ENCODE data around the gene SHLD1.

Gene SHLD1

DNA sequence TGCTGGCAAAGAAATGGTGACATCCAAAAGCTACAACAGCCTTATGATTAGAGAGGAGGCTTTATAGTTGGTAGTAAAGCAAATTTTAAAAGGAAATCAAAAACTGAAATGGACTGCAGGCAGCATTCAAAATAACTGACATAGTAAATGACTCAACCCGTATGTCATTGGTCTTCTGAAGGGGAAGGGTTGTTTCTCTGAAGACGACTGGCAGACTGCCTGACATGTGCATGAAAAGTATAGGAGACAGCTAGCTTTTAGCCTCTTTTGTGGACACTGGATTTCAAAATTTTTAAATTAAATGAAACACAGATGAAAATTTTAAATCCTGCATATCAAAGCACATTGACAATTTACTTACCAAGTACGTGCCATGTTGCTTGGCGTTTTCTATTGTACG, 109.4 kb downstream of the SHLD1 start:
- no peak for FAIRE-seq

- FAIRE-seq = no peak
These were observed 112.5 kb downstream of the SHLD1 start for GRCh38 chr20:5862703-5863039.

GRCh38 chr20:5863040-5863833, 113.0 kb downstream of the SHLD1 start:
- FAIRE-seq = no peak

GRCh38 chr20:5864428-5864827, 114.2 kb downstream of the SHLD1 start:
- no peak for FAIRE-seq

DNA sequence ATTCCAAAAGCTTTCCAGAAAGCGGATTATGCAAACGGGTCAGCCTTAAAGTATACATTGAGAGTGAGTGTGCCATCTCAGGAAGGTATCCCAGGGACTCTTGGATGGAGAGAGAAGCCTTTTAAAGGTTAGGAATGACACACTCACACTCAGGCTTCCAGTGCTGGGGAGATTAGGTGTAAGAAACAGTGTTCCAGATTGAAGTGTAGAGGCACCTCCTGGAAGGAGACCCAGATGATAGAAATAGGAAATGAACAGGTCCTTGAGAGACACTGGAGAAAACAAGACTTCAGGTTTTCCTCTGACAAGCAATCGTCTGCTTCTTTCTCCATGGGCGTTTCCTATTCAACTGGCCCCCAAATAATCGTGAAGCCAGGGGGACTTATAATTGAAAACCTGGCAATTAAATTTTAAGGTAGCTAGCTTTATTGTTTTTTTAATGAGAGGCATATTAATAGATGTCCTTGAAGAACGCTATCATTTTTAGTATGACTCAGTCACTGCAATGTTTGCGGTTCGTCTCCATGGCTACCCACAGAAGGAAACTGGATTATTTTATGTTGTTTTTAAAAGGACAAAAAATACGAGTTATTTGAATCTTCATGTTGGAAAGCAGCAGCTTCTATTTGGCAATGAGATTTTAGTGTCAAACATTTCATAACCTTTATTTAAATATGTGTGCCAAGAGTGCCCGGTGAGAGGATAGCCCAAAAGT, 114.8 kb downstream of the SHLD1 start:
- no peak for FAIRE-seq

- FAIRE-seq = no peak
These were observed 115.4 kb downstream of the SHLD1 start for GRCh38 chr20:5865604-5866003.

DNA sequence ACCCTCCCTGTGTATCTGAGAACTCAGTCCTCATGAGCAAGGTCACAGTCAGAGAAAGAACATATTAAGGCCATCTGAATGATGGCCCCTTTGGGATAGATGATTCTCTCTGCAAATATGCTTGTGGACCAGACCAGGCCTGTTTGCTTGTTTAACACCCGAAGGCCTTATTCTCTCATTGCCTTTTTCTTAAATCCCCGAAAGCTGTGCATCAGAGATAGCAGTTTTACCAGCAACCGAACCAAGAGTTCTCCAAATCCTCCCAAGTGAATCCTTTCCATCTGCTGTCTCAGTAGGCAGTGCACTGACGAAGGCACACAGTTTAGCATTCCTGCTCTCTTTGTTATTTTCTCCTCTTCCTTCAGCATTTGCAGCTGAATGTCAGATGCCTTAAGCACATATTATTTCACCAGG, 120.4 kb downstream of the SHLD1 start:
- FAIRE-seq = no peak

GRCh38 chr20:5871459-5872410, 121.5 kb downstream of the SHLD1 start:
- no peak for FAIRE-seq

DNA sequence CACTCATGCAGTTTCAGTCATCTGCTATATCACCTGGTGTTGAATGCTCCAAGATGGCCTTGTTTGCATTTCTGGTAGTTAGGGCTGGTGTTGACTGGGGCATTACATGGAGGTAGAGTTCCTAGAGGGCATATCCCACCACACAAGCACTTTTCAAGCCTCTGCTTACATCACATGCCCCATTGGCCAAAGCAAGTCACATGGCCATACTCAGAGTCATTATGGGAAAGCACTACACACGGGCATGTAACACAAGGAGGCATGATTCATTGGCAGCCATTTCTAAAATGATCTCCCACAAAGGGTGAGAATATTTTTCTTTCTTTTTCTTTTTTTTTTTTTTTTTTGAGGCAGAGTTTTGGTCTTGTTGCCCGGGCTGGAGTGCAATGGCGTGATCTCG, 126.9 kb downstream of the SHLD1 start:
- FAIRE-seq = no peak

DNA sequence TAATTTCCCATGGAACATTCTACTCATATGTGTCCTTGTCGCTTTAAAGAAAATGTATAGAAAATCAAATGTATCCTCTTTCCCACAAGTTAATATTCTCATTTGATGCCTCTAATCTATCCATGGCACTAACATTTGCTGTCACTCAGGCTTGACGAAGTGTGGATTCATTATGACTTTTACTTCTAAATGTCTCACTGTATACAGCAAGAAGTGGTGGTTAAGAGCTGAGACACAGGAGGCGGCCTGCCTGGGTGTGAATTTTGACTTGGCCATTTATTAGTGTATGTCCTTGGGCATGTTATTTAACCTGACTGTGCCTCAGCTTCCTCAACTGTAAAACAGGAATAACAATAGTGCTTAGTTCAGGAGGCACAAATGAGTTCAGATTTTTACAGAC, 130.1 kb downstream of the SHLD1 start:
- FAIRE-seq = no peak

DNA sequence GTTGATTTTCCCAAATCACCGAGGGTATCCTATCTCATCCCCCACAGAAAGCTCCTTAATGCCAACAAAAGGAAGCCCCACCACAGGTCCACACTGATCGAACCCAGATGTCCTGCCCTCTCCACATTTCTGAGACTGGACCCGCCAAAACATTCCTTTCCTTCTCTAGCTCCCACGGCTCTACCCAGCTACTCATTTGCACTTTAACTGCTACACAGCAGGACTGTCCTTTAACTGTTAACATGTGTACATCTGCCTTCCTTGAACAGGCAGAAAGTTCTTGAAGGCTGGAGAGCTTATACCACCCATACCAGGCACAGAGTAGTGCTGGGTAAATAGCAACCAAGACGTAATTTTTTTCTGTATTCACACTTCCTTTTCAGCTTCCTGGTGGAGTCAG, 131.5 kb downstream of the SHLD1 start:
- no peak for FAIRE-seq

- no peak for FAIRE-seq
These were observed 132.0 kb downstream of the SHLD1 start for GRCh38 chr20:5882166-5882565.

DNA sequence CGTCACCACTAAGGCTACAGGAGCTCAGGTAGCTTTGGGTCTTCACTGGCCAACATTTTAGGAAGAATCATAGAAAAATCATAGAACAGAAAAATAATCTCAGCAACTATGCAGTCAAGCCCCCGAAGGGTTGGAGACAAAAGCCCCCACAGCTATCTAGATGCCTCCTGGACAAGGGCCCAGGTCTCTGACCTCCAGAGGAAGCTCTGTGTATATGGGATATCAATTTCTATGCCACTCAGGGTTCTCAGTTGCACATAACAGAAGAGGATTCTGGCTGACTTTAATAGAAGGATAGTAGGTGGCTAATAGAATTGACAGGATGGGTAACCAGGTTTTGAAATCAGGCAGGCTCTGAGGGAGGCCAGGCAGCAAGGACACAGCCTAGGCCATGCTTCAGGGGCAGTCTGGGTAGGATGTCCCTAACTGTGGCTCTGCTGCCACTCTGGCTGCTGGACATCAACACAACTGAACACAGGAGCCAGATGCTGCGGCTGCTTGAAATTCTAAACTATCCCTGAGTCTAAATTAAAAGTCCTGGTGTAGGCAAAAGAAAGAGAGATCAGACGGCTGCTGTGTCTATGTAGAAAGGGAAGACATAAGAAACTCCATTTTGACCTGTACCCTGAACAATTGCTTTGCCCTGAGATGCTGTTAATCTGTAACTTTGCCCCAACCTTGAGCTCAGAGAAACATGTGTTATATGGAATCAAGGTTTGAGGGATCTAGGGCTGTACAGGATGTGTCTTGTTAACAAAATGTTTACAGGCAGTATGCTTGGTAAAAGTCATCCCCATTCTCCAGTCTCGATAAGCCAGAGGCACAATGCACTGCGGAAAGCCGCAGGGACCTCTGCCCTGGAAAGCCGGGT, 134.5 kb downstream of the SHLD1 start:
- FAIRE-seq = no peak

DNA sequence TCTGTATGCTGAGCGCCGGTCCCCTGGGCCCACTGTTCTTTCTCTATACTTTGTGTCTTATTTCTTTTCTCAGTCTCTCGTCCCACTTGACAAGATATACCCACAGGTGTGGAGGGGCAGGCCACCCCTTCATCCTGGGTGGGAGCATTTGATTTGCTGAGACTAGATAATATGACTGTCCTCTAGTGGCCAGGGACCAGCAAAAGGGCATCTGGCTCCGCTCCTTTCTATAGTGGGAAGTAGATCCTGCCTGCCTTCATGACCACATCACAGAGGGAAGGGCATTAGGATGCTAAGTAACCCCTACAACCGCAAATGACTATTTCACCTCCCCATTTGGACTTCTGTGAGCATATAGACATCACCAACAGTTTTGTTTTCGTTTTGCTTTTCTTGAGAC, 135.7 kb downstream of the SHLD1 start:
- no peak for FAIRE-seq

DNA sequence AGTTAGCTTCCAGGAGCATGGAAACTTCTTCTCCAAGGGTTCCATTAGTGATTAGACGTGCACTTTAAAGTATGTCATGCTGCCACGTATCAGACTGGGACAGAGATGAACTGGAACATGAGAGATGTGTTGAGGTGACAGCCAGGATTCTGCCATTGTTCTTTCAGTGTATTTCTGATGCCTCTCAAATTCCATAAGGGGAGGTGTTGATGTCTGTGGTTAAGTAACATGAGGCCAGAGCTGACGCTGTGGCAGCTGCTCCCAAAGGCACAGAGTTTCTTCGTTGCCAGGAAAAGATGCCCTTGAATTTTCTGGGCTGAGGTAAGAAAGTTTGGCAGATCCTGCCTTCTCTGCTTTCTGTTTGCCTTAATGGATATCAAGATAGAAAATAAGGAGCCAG, 136.6 kb downstream of the SHLD1 start:
- FAIRE-seq = no peak

GRCh38 chr20:5887386-5887785, 137.2 kb downstream of the SHLD1 start:
- no peak for FAIRE-seq

DNA sequence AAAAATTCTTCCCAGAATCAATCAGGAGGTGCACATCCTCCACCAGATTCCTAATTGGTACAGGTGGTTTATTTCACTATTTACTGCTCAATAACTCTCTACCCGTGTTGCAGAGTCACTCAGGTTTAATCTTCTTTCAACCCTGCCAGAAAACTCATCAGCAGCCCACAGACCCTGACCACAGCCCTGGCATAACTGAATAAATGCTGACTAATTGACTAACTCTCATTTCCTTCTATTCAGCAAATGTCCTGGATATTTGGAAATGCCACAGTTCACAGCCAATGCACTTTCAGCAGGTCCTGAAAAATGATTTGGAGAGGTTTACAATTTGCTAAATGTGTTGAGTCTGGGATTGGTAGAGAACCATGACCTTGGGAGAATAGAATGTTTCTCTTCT, 137.8 kb downstream of the SHLD1 start:
- no peak for FAIRE-seq

DNA sequence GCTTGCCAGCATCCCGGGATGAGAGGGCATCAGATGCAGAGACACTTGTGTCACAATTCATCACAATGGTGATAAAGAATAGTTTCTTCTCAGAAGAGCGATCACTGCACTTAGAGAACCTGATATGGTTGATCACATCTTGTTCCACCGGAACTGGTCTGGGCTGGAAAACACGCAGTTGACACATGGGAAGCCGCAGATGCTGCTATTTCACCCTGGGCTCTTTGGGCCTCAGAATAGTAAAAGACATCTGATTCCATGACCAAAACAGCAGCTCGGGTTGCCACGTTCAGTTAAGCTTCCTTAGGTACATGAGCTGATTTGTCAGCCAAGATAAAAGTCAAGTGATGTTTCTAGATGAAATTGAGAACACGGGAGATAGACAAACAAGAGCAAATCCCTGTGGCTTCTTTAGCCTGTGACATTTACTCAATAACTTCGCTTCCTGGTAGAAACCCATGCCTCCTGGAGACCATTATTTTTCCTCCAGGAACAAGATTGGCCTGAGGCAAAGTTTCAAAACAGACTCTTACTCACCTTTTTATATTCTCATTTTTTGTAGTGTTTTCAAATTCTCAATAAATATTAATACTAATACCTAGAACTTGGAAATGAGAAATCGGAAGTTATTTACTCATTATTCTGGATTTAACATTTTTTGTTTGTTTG, 140.7 kb downstream of the SHLD1 start:
- FAIRE-seq = no peak

DNA sequence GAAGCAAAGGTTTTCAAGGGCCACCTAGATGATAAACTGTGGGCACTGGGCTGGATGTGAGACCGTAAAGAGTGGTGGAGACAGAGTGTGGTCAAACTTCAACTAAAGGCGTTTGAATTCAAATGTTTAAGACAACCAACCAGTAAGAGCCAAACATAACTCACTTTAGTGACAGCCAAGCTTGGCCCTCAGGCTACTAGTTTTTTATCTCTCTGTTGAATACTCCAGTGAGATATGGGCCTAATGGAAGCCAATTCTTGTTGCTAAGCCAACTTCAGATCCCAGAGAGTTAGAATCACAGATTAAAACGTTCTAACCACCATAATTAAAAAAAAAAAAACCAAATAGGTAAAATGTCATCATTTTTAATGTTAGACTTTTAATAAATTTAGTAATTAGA, 142.9 kb downstream of the SHLD1 start:
- FAIRE-seq = no peak

DNA sequence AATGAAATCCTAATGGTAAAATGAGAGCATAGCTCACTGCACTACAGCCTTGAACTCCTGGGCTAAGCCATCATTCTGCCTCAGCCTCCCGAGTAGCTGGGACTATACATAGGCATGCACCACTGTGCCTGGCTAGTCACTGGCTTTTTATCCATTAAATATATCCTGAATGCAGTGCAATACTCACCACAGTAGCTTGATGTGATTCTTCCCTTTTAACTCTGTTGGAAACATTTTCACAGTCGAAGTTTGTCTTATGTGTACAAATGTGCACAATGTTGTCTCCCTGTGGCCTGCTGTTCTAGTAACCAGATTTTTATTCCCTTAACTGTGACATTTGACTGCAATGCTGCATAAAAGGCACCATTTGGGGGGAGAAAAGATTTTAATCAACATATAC, 143.4 kb downstream of the SHLD1 start:
- no peak for FAIRE-seq

DNA sequence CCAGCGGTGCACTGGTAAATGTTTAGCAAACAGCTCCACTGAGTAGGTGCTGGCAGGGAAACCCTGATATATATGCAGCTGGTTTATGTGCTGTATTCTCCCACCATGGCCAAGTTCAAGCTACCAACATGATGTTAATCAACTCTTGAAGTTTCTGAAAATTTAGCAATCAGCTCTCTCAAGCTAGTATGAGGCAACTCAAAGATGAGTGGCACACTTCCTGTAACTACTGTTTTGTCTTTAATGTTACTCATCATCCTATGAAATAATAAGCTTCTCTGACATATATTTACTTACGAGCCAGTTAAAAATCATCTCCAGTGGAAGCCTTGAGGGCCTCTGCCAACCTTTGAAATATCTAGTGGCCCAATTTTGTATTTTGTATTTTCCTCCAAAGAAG, 145.4 kb downstream of the SHLD1 start:
- no peak for FAIRE-seq

- no peak for FAIRE-seq
These were observed 149.2 kb downstream of the SHLD1 start for GRCh38 chr20:5899444-5899843.

All from endometrium (tissue), 2 donors.